Heart left ventricle (tissue), 13 donors: ENCODE measurements around the gene RABGGTB.
"Not testable (repeated sequence)": the region's sequence is repeated elsewhere in the genome, so short reads cannot be mapped to it uniquely, and the experiment has no call there.

Experiments used
- POLR2A ChIP-seq, 2 donors: fragments of 450-650 bp; IDR thresholded peaks; one replicate each; pipeline ENCODE4 v1.6.1; 2017; ENCODE audit warnings: antibody characterized with exemption in 2 of 2, mild to moderate bottlenecking in 2 of 2, moderate library complexity in 2 of 2
- TF ChIP-seq, protein P1 (sequence below), 12 donors: fragments of 200-600 bp; sonication (generic) in 4 of 12; IDR thresholded peaks; one replicate each; pipeline versions ENCODE4 v1.5.0 to v1.8.0; 2018 to 2022; ENCODE audit warnings: antibody characterized with exemption in 12 of 12, mild to moderate bottlenecking in 5 of 12
- donor health status: ischemic (EF 13 %, LVEDD 7.1; RV severe dilation, severe dysfunction).
- donor health status: DM: no; HTN: yes; CAD: no.
- donor health status: DM: no; HTN: no; CAD: no.
- donor health status: ischemic (EF 25% LVEDD 6.9; RV normal size, moderate dysfunction).
- donor health status: ischemic (EF 25% LVEDD 5.7; RV mildly dilated, moderate dysfunction).
- donor health status: ischemic (EF 35%, LVEDD 5.7; RV mildly dilated, moderate dysfunction).
- donor health status: nonischemic (EF 11% LVEDD 7.7; RV severe dilation, severe dysfunction).
- donor health status: DM: yes; HTN: yes; CAD: no.
- donor health status: PGD.
- donor health status: ischemic (EF 29% LVEDD 5.4; RV normal size, mild dysfunction).
- donor health status: nonischemic (EF 23%, LVEDD 6.1; RV moderate dilation, normal function).

DNA sequence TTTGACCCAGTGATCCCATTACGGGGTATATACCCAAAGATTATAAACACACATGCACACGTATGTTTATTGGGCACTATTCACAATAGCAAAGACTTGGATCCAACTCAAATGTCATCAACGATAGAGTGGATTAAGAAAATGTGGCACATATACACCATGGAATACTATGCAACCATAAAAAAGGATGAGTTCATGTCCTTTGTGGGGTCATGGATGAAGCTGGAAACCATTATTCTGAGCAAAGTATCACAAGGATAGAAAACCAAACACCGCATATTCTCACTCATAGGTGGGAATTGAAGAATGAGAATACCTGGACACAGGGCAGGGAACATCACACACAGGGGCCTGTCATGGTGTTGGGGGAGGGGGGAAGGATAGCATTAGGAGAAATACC lies 2.1 kb upstream of the RABGGTB start:
- TF ChIP-seq, protein P1, sequence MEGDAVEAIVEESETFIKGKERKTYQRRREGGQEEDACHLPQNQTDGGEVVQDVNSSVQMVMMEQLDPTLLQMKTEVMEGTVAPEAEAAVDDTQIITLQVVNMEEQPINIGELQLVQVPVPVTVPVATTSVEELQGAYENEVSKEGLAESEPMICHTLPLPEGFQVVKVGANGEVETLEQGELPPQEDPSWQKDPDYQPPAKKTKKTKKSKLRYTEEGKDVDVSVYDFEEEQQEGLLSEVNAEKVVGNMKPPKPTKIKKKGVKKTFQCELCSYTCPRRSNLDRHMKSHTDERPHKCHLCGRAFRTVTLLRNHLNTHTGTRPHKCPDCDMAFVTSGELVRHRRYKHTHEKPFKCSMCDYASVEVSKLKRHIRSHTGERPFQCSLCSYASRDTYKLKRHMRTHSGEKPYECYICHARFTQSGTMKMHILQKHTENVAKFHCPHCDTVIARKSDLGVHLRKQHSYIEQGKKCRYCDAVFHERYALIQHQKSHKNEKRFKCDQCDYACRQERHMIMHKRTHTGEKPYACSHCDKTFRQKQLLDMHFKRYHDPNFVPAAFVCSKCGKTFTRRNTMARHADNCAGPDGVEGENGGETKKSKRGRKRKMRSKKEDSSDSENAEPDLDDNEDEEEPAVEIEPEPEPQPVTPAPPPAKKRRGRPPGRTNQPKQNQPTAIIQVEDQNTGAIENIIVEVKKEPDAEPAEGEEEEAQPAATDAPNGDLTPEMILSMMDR (IDR thresholded peaks at IDR 0.05), result not testable (repeated sequence)
- not testable (repeated sequence) for TF ChIP-seq POLR2A (IDR thresholded peaks at IDR 0.05)
